Measurements from ENCODE around the gene NDUFAF7.

DNA sequence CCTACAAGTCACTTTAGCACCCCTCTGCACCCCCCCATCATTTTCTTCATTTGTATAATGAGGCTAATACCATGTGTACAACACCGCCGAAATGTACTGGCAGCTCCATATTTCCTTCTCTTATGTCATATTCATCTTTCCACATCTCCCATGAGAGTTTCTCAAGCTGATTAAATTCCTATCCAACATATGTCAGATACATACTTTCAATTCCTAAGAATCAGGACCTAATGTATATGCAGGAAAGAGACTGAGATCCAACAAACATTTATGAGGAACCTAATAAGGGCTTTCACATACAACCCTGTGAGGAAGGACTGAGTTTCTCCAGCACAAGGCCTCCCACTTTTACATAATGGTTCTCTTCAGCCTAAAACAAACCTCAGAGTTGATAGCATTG lies 51.3 kb downstream of the NDUFAF7 start:
- TF ChIP-seq, protein P1, sequence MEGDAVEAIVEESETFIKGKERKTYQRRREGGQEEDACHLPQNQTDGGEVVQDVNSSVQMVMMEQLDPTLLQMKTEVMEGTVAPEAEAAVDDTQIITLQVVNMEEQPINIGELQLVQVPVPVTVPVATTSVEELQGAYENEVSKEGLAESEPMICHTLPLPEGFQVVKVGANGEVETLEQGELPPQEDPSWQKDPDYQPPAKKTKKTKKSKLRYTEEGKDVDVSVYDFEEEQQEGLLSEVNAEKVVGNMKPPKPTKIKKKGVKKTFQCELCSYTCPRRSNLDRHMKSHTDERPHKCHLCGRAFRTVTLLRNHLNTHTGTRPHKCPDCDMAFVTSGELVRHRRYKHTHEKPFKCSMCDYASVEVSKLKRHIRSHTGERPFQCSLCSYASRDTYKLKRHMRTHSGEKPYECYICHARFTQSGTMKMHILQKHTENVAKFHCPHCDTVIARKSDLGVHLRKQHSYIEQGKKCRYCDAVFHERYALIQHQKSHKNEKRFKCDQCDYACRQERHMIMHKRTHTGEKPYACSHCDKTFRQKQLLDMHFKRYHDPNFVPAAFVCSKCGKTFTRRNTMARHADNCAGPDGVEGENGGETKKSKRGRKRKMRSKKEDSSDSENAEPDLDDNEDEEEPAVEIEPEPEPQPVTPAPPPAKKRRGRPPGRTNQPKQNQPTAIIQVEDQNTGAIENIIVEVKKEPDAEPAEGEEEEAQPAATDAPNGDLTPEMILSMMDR (IDR thresholded peaks at IDR 0.05; ENCODE audit: borderline replicate concordance, extremely low read depth, low read length, poor library complexity, severe bottlenecking), result no peak
- TF ChIP-seq EZH2 (IDR thresholded peaks at IDR 0.05; ENCODE audit: borderline replicate concordance, low read depth, low read length, severe bottlenecking), result no peak
